CD4-positive, alpha-beta memory T cell (primary cell): ENCODE results near the gene HOXB4. TPM values are rescaled to one million over a fixed set of nuclear protein-coding genes. Genes with fewer than 3 reads are reported as not detected.
A peak's percentile ranks its signal among the peaks of the same experiment; 100 is the strongest.

ENCODE experiments used
- CTCF ChIA-PET: fragments of 350-600 bp; sonication (Branson Sonifier 250); formaldehyde crosslinking; loops from one replicate; lab custom pipeline; 2021; ENCODE audit warnings: inconsistent platforms; ENCODE audit not compliant: partially characterized antibody; lab: Charles Lee
- POLR2A ChIA-PET: fragments of 350-600 bp; sonication (Branson Sonifier 250); formaldehyde crosslinking; loops from one replicate; lab custom pipeline; 2021; ENCODE audit not compliant: partially characterized antibody; lab: Charles Lee
- DNase-seq, 5 donors: peaks; one replicate each; pipeline versions ENCODE4 v3.0.0 to v3.0.0-alpha.2; 2020 to 2022; ENCODE audit warnings: mixed read lengths in 1 of 5
- H3K27ac ChIP-seq: one replicate; pipeline ENCODE4 v1.7.0; 2013; ENCODE audit warnings: low read depth, low read length
- H3K27me3 ChIP-seq: 2 replicates; pipeline ENCODE4 v1.7.0; 2013; ENCODE audit warnings: mild to moderate bottlenecking, low read length, moderate library complexity; ENCODE audit not compliant: insufficient read depth
- H3K36me3 ChIP-seq: 2 replicates; pipeline ENCODE4 v1.7.0; 2013; ENCODE audit warnings: mild to moderate bottlenecking, low read length, moderate library complexity; ENCODE audit not compliant: insufficient read depth
- H3K4me1 ChIP-seq: 2 replicates; pipeline ENCODE4 v1.7.0; 2013; ENCODE audit warnings: mild to moderate bottlenecking, low read length, moderate library complexity; ENCODE audit not compliant: insufficient read depth
- H3K4me3 ChIP-seq, 2 donors: one replicate each; pipeline ENCODE4 v1.7.0; 2013; ENCODE audit warnings: low read length in 2 of 2, mild to moderate bottlenecking in 1 of 2
- H3K9me3 ChIP-seq, 2 donors: one replicate each; pipeline ENCODE4 v1.7.0; 2013; ENCODE audit warnings: low read length in 2 of 2, control low read depth in 1 of 2; ENCODE audit not compliant: control insufficient read depth in 1 of 2
- H3K27ac Mint-ChIP-seq, 7 donors: one replicate each; pipeline ENCODE4 v1.8.0; 2020 to 2021; ENCODE audit warnings: mixed read lengths in 7 of 7, mild to moderate bottlenecking in 6 of 7, inconsistent platforms in 3 of 7, moderate library complexity in 3 of 7
- H3K27me3 Mint-ChIP-seq, 2 donors: one replicate each; pipeline ENCODE4 v1.8.0; 2020 to 2021; ENCODE audit warnings: mixed read lengths in 2 of 2
- H3K36me3 Mint-ChIP-seq, 2 donors: one replicate each; pipeline ENCODE4 v1.8.0; 2020 to 2021; ENCODE audit warnings: mixed read lengths in 2 of 2, inconsistent platforms in 1 of 2, mild to moderate bottlenecking in 1 of 2
- H3K4me1 Mint-ChIP-seq, 4 donors: one replicate each; pipeline ENCODE4 v1.8.0; 2020 to 2021; ENCODE audit warnings: mixed read lengths in 4 of 4, mild to moderate bottlenecking in 1 of 4
- H3K4me3 Mint-ChIP-seq, 8 donors: one replicate each; pipeline ENCODE4 v1.8.0; 2020 to 2021; ENCODE audit warnings: mixed read lengths in 8 of 8, mild to moderate bottlenecking in 7 of 8, moderate library complexity in 6 of 8, inconsistent platforms in 3 of 8
- H3K9me3 Mint-ChIP-seq, 8 donors: one replicate each; pipeline ENCODE4 v1.8.0; 2020 to 2021; ENCODE audit warnings: mixed read lengths in 8 of 8, mild to moderate bottlenecking in 5 of 8, inconsistent platforms in 3 of 8, moderate library complexity in 1 of 8
- intact Hi-C: fragments of 100-400 bp; cut with micrococcal nuclease; formaldehyde crosslinking; loops from one replicate; pipeline ENCODE4 v1.15.1; 2023
- polyA plus RNA-seq, 2 donors: library from polyadenylated mRNA; unstranded; fragments of 300-500 nt; fragmentation: Illumina TruSeq; gene quantifications; one replicate each; pipeline ENCODE4 v1.2.3, GENCODE V29; 2021
- total RNA-seq, 2 experiments: library from RNA; stranded (reverse); gene quantifications; one replicate each; pipeline ENCODE4 v1.2.3, GENCODE V29; 2021

Gene HOXB4
- total and polyA plus RNA-seq, 4 experiments from 2014 or later: 0.11 to 4.5 (median 1.6) TPM

DNA sequence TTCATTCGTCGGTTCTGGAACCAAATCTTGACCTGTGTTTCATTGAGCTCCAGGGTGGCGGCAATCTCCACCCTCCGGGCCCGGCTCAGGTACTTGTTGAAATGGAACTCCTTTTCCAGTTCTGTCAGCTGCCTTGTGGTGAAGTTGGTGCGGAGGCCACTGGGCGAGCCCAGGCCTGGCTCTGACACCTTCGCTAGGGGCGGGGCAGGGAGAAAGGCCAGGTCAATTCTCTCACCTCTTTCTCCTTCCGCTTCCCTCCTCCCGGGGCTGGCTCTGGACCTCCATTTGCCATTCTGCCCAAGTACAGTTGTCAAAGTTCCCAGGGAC, 48.5 kb downstream of the HOXB4 start:
- CTCF ChIA-PET: no interaction called here
- Histone ChIP-seq H3K9me3 (no peaks in the 10 kb centered on the region), H3K27ac (no peak overlapping the region), H3K36me3 (no peaks in the 10 kb centered on the region), H3K4me1 (no peaks in the 10 kb centered on the region), H3K4me3 (no peak overlapping the region), H3K27me3 (no peaks in the 10 kb centered on the region)
- DNase-seq: no peak
- POLR2A ChIA-PET: interaction anchor here (1.2 kb wide), 1 partner anchor 11 kb away, joined by 4 read pairs; no protein-coding TSS in a partner anchor
- Mint-ChIP-seq H3K27ac (no peak overlapping the region), H3K4me1 (peaks cover 0 to 11% (median 1%) of the 10 kb centered on the region in 4 donors), H3K9me3 (no peaks in the 10 kb centered on the region), H3K27me3 (peaks cover 17 to 18% of the 10 kb centered on the region in 2 donors), H3K4me3 (no peak overlapping the region), H3K36me3 (no peaks in the 10 kb centered on the region)
- intact Hi-C loops: no loop called here

GRCh38 chr17:48528936-48529682, 49.0 kb downstream of the HOXB4 start:
- Histone ChIP-seq H3K27ac (no peak overlapping the region), H3K9me3 (no peaks in the 10 kb centered on the region), H3K27me3 (no peaks in the 10 kb centered on the region), H3K4me3 (no peak overlapping the region), H3K36me3 (no peaks in the 10 kb centered on the region), H3K4me1 (no peaks in the 10 kb centered on the region)
- H3K36me3 Mint-ChIP-seq: no peaks in the 10 kb centered on the region
- H3K4me1 Mint-ChIP-seq: peaks cover 0 to 11% (median 1%) of the 10 kb centered on the region in 4 donors
- peak overlapping the region in 1 of 7 donors; percentile 57 for H3K27ac Mint-ChIP-seq
- POLR2A ChIA-PET: interaction anchor here (0.6 to 1.2 kb wide), 2 partner anchors 12 to 88 kb away, joined by 3 to 4 read pairs; no protein-coding TSS in a partner anchor
- peaks cover 17 to 19% of the 10 kb centered on the region in 2 donors for H3K27me3 Mint-ChIP-seq
- no peak for DNase-seq
- CTCF ChIA-PET: no interaction called here
- intact Hi-C loops: no loop called here
- no peaks in the 10 kb centered on the region for H3K9me3 Mint-ChIP-seq
- H3K4me3 Mint-ChIP-seq: no peak overlapping the region

GRCh38 chr17:48528153-48528935, 49.8 kb downstream of the HOXB4 start:
- no peaks in the 10 kb centered on the region for H3K36me3 Mint-ChIP-seq
- DNase-seq: no peak
- H3K4me3 Mint-ChIP-seq: no peak overlapping the region
- Histone ChIP-seq H3K36me3 (no peaks in the 10 kb centered on the region), H3K4me1 (no peaks in the 10 kb centered on the region), H3K4me3 (no peak overlapping the region), H3K27ac (no peak overlapping the region), H3K27me3 (no peaks in the 10 kb centered on the region), H3K9me3 (no peaks in the 10 kb centered on the region)
- CTCF ChIA-PET: no interaction called here
- intact Hi-C loops: no loop called here
- H3K4me1 Mint-ChIP-seq: peaks cover 0 to 11% (median 1%) of the 10 kb centered on the region in 4 donors
- POLR2A ChIA-PET: interaction anchor here (0.6 to 1.2 kb wide), 3 partner anchors 12 to 87 kb away, joined by 3 to 4 read pairs (median 3); no protein-coding TSS in a partner anchor
- peak overlapping the region in 1 of 7 donors; percentile 57 for H3K27ac Mint-ChIP-seq
- H3K9me3 Mint-ChIP-seq: no peaks in the 10 kb centered on the region
- peaks cover 20 to 26% of the 10 kb centered on the region in 2 donors for H3K27me3 Mint-ChIP-seq

- Mint-ChIP-seq H3K27ac (no peak overlapping the region), H3K4me1 (peaks cover 0 to 11% (median 1%) of the 10 kb centered on the region in 4 donors), H3K4me3 (peak overlapping the region in 2 of 8 donors; percentile 43 to 58), H3K36me3 (no peaks in the 10 kb centered on the region), H3K27me3 (peaks cover 21 to 30% of the 10 kb centered on the region in 2 donors), H3K9me3 (no peaks in the 10 kb centered on the region)
- Histone ChIP-seq H3K9me3 (no peaks in the 10 kb centered on the region), H3K4me3 (no peak overlapping the region), H3K36me3 (no peaks in the 10 kb centered on the region), H3K27me3 (no peaks in the 10 kb centered on the region), H3K27ac (no peak overlapping the region), H3K4me1 (no peaks in the 10 kb centered on the region)
- ChIA-PET POLR2A (interaction anchor here (0.6 kb wide), 1 partner anchor 28 kb away, joined by 3 read pairs; no protein-coding TSS in a partner anchor), CTCF (interaction anchor here (1.9 kb wide), 1 partner anchor 176 kb away, joined by 5 read pairs; no protein-coding TSS in a partner anchor)
- DNase-seq: no peak
- intact Hi-C loops: no loop called here
Measured at GRCh38 chr17:48527547-48527932, 50.6 kb downstream of the HOXB4 start.

GRCh38 chr17:48526608-48527546, 51.3 kb downstream of the HOXB4 start:
- peaks cover 21 to 32% of the 10 kb centered on the region in 2 donors for H3K27me3 Mint-ChIP-seq
- CTCF ChIA-PET: interaction anchor here (1.2 to 1.9 kb wide), 2 partner anchors 30 to 175 kb away, joined by 4 to 5 read pairs; no protein-coding TSS in a partner anchor
- peak overlapping the region in 2 of 8 donors; percentile 4 to 42 for H3K4me3 Mint-ChIP-seq

More at GRCh38 chr17:48526608-48527546, 51.3 kb downstream of the HOXB4 start:
- intact Hi-C loops: no loop called here
- Histone ChIP-seq H3K4me1 (no peaks in the 10 kb centered on the region), H3K27me3 (no peaks in the 10 kb centered on the region), H3K27ac (no peak overlapping the region), H3K36me3 (no peaks in the 10 kb centered on the region), H3K9me3 (no peaks in the 10 kb centered on the region), H3K4me3 (no peak overlapping the region)
- DNase-seq: no peak
- Mint-ChIP-seq H3K9me3 (no peaks in the 10 kb centered on the region), H3K36me3 (no peaks in the 10 kb centered on the region), H3K27ac (no peak overlapping the region), H3K4me1 (peaks cover 0 to 11% (median 1%) of the 10 kb centered on the region in 4 donors)
- POLR2A ChIA-PET: no interaction called here
